Measurements from ENCODE around the gene PNKP. TPM values are rescaled to one million over a fixed set of nuclear protein-coding genes. Genes with fewer than 3 reads are reported as not detected.

Gene PNKP
- total and polyA plus RNA-seq, 9 donors: 6.8 to 111 (median 53.9) TPM

GRCh38 chr19:49871349-49871985, 4.1 kb upstream of the PNKP start:
- no peak for TF ChIP-seq POLR2A (IDR thresholded peaks at IDR 0.05)
- Histone ChIP-seq H3K4me1 (ENCODE audit: insufficient read depth) (peaks cover 14% of the 10 kb centered on the region), H3K4me3 (no peak overlapping the region), H3K9me3 (no peaks in the 10 kb centered on the region), H3K27ac (no peak overlapping the region), H3K36me3 (no peaks in the 10 kb centered on the region), H3K27me3 (no peaks in the 10 kb centered on the region)
- intact Hi-C loops (cut with DNase I): no loop called here
- DNase-seq: peak in 4 of 5 donors; percentile 38 to 50 (median 42)
- 85 to 88% (median 87%) methylated on average over 16 to 17 of the region's 17 CpGs for WGBS, 3 donors

- WGBS, 3 donors: 56 to 72% (median 60%) methylated on average over 15 of the region's 15 CpGs
- TF ChIP-seq EP300 (IDR thresholded peaks at IDR 0.05) (no peak), CTCF (IDR thresholded peaks at IDR 0.05) (no peak), POLR2A (IDR thresholded peaks at IDR 0.05) (no peak)
- DNase-seq: peak in 4 of 5 donors; percentile 58 to 67 (median 60)
- Histone ChIP-seq H3K4me1 (ENCODE audit: insufficient read depth) (peaks cover 20% of the 10 kb centered on the region), H3K9me3 (no peaks in the 10 kb centered on the region), H3K4me3 (peak overlapping the region; percentile 47), H3K27me3 (no peaks in the 10 kb centered on the region), H3K27ac (peak overlapping the region; percentile 72 to 80), H3K36me3 (no peaks in the 10 kb centered on the region)
- intact Hi-C loops (cut with DNase I): no loop called here
Observed at GRCh38 chr19:49870309-49870901, 3.0 kb upstream of the PNKP start.

GRCh38 chr19:49869484-49870308, 2.3 kb upstream of the PNKP start:
- 1 to 2% (median 1%) methylated on average over 45 to 67 of the region's 67 CpGs for WGBS, 3 donors

GRCh38 chr19:49869009-49869483, 1.7 kb upstream of the PNKP start:
- no peaks in the 10 kb centered on the region for H3K27me3 ChIP-seq
- peaks cover 24% of the 10 kb centered on the region for H3K4me1 ChIP-seq (ENCODE audit: insufficient read depth)
- no peaks in the 10 kb centered on the region for H3K36me3 ChIP-seq
- peak overlapping the region; percentile 31 for H3K4me3 ChIP-seq
- TF ChIP-seq CTCF (IDR thresholded peaks at IDR 0.05) (no peak), EP300 (IDR thresholded peaks at IDR 0.05) (peak; percentile 74), POLR2A (IDR thresholded peaks at IDR 0.05) (peak; percentile 44)
- H3K9me3 ChIP-seq: no peaks in the 10 kb centered on the region
- H3K27ac ChIP-seq: peak overlapping the region; percentile 75 to 80
- WGBS, 3 donors: 1 to 2% (median 1%) methylated on average over 13 to 15 of the region's 15 CpGs
- intact Hi-C loops (cut with DNase I): no loop called here
- DNase-seq: peak in 1 of 5 donors; percentile 95

More at GRCh38 chr19:49869484-49870308, 2.3 kb upstream of the PNKP start:
- peak overlapping the region; percentile 47 for H3K4me3 ChIP-seq
- peak; percentile 76 for TF ChIP-seq POLR2A (IDR thresholded peaks at IDR 0.05)
- TF ChIP-seq CTCF (IDR thresholded peaks at IDR 0.05): peak in 2 of 3 donors; percentile 63 to 67
- no peak for TF ChIP-seq EP300 (IDR thresholded peaks at IDR 0.05)
- DNase-seq: peak; percentile 95 to 97 (median 96)
- H3K9me3 ChIP-seq: no peaks in the 10 kb centered on the region
- H3K27ac ChIP-seq: peak overlapping the region; percentile 72 to 80
- intact Hi-C loops (cut with DNase I): no loop called here
- no peaks in the 10 kb centered on the region for H3K27me3 ChIP-seq
- H3K36me3 ChIP-seq: no peaks in the 10 kb centered on the region
- H3K4me1 ChIP-seq (ENCODE audit: insufficient read depth): peaks cover 24% of the 10 kb centered on the region
